HepG2 (cell line): ENCODE results near the gene CCN2. TPM values are rescaled to one million over a fixed set of nuclear protein-coding genes. Genes with fewer than 3 reads are reported as not detected.

Experiments used
- ARNT2 ChIP-seq: sonication (generic); formaldehyde crosslinking; IDR thresholded peaks from 2 replicates; pipeline ENCODE4 v1.8.0; 2022; ENCODE audit warnings: mild to moderate bottlenecking, low read depth, missing genetic modification reagents, moderate library complexity
- BHLHE40 ChIP-seq: IDR thresholded peaks from 2 replicates; pipeline ENCODE4 v1.6.1; 2011; ENCODE audit warnings: low read length, improper control_type of control experiment
- HDAC1 ChIP-seq: sonication (generic); formaldehyde crosslinking; IDR thresholded peaks from 2 replicates; pipeline ENCODE4 v1.5.1; 2020; ENCODE audit warnings: mild to moderate bottlenecking, missing genetic modification reagents
- KDM1A ChIP-seq: IDR thresholded peaks from 2 replicates; pipeline ENCODE4 v1.6.1; 2016; ENCODE audit warnings: missing compliant biosample characterization
- PAX8 ChIP-seq: sonication (generic); formaldehyde crosslinking; IDR thresholded peaks from 2 replicates; pipeline ENCODE4 v1.8.0; 2022; ENCODE audit warnings: mild to moderate bottlenecking, missing genetic modification reagents, borderline replicate concordance
- POLR2G ChIP-seq: fragments of 200-400 bp; formaldehyde crosslinking; IDR thresholded peaks from 2 replicates; pipeline ENCODE4 v1.6.1; 2018; ENCODE audit warnings: mild to moderate bottlenecking, low read depth, low read length, moderate library complexity
- SIX1 ChIP-seq: sonication (generic); formaldehyde crosslinking; IDR thresholded peaks from 2 replicates; pipeline ENCODE4 v1.4.0; 2020; ENCODE audit warnings: missing genetic modification reagents, borderline replicate concordance
- STAG1 ChIP-seq: sonication (generic); formaldehyde crosslinking; IDR thresholded peaks from 2 replicates; pipeline ENCODE4 v1.4.0; 2020; ENCODE audit warnings: missing genetic modification reagents
- ZFP36 ChIP-seq: fragments of 150-350 bp; IDR thresholded peaks from 2 replicates; pipeline ENCODE4 v1.6.1; 2018; ENCODE audit warnings: borderline replicate concordance, low read length, low read depth; ENCODE audit not compliant: partially characterized antibody
- ZMYM3 ChIP-seq: sonication (generic); formaldehyde crosslinking; IDR thresholded peaks from 2 replicates; pipeline ENCODE4 v1.5.1; 2020; ENCODE audit warnings: mild to moderate bottlenecking, missing genetic modification reagents
- ZNF264 ChIP-seq: sonication (generic); formaldehyde crosslinking; IDR thresholded peaks from 2 replicates; pipeline ENCODE4 v1.4.0; 2020; ENCODE audit warnings: missing genetic modification reagents
- ZNF30 ChIP-seq: sonication (generic); formaldehyde crosslinking; IDR thresholded peaks from 2 replicates; pipeline ENCODE4 v1.5.0; 2020; ENCODE audit warnings: mild to moderate bottlenecking, missing genetic modification reagents
- ZNF709 ChIP-seq: sonication (generic); formaldehyde crosslinking; IDR thresholded peaks from 2 replicates; pipeline ENCODE4 v1.5.0; 2020; ENCODE audit warnings: mild to moderate bottlenecking, missing genetic modification reagents
- polyA plus RNA-seq, 8 experiments: library from polyadenylated mRNA; depleted of rRNA in 3 of 8; stranded (reverse) in 7 of 8; unstranded in 1 of 8; fragments of >200 nt; fragmentation: Illumina TruSeq in 4 of 8; extraction: Trizol in 4 of 8; gene quantifications; 2 replicates each; pipeline versions ENCODE4 v1.2.1 to v1.2.3, GENCODE V29; 2011 to 2016; ENCODE audit warnings: low read depth in 4 of 8, missing spikeins in 1 of 8, mixed read lengths in 1 of 8; ENCODE audit not compliant: insufficient read depth in 1 of 8
- total RNA-seq, 5 experiments: library from RNA; depleted of rRNA; stranded (reverse); fragments of >200 nt; fragmentation: Illumina TruSeq; extraction: Trizol; gene quantifications; 2 replicates each; pipeline ENCODE4 v1.2.3, GENCODE V29; 2016; ENCODE audit warnings: low read depth in 1 of 5
- TF ChIP-seq, protein P1 (sequence below): sonication (generic); formaldehyde crosslinking; IDR thresholded peaks from 2 replicates; pipeline ENCODE4 v1.8.1; 2022; ENCODE audit warnings: low read depth, mild to moderate bottlenecking, missing genetic modification reagents
- TF ChIP-seq, protein P2 (sequence below): sonication (generic); formaldehyde crosslinking; IDR thresholded peaks from 2 replicates; pipeline ENCODE4 v1.4.0; 2020; ENCODE audit warnings: missing genetic modification reagents, borderline replicate concordance
- TF ChIP-seq, protein P3 (sequence below): sonication (generic); formaldehyde crosslinking; IDR thresholded peaks from 2 replicates; pipeline ENCODE4 v1.4.0; 2020; ENCODE audit warnings: missing genetic modification reagents
- TF ChIP-seq, protein P4 (sequence below): sonication (generic); formaldehyde crosslinking; IDR thresholded peaks from 2 replicates; pipeline ENCODE4 v1.8.1; 2023; ENCODE audit warnings: mild to moderate bottlenecking, moderate library complexity, missing genetic modification reagents
- TF ChIP-seq, protein P5 (sequence below): sonication (generic); formaldehyde crosslinking; IDR thresholded peaks from 2 replicates; pipeline ENCODE4 v1.4.0; 2020; ENCODE audit warnings: mild to moderate bottlenecking, low read depth, missing genetic modification reagents

Gene CCN2
- total and polyA plus RNA-seq, 2 of the 13 experiments (the other 11 are each of a cell fraction or from before 2014, with no cell fraction given), result 34.7 to 316 TPM

DNA sequence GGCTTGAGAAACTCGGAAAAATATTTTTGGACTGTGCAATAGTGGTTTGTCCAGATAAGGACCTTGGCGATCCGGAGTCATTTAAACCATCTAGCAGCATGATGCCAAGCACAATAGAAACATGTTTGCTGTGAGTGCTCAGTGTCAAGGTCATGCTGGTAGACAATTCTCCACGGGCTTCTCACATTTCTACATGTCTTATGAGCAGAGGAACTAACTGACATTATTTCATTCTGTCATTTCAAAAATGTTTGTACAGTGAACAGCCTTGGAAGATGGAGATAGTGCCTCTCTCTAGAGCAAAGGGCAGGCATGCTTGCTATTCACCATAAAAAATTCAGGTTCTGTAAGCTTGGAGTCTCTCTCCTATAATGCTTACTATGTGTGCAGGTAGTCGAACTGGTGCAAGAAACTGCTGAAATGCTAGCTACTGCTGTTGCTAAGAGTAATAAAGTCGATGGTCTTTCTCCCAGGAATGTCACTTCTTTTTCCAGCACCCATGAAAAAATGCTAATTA, 25.4 kb upstream of the CCN2 start (continued):
- TF ChIP-seq SIX1 (CRISPR knock-in tag), result peak; percentile 97
- no peak; the same call in 1 of the 2 replicates for TF ChIP-seq ZNF709 (CRISPR knock-in tag)
- no peak for TF ChIP-seq POLR2G
- TF ChIP-seq KDM1A, result no peak
- TF ChIP-seq, protein P1, sequence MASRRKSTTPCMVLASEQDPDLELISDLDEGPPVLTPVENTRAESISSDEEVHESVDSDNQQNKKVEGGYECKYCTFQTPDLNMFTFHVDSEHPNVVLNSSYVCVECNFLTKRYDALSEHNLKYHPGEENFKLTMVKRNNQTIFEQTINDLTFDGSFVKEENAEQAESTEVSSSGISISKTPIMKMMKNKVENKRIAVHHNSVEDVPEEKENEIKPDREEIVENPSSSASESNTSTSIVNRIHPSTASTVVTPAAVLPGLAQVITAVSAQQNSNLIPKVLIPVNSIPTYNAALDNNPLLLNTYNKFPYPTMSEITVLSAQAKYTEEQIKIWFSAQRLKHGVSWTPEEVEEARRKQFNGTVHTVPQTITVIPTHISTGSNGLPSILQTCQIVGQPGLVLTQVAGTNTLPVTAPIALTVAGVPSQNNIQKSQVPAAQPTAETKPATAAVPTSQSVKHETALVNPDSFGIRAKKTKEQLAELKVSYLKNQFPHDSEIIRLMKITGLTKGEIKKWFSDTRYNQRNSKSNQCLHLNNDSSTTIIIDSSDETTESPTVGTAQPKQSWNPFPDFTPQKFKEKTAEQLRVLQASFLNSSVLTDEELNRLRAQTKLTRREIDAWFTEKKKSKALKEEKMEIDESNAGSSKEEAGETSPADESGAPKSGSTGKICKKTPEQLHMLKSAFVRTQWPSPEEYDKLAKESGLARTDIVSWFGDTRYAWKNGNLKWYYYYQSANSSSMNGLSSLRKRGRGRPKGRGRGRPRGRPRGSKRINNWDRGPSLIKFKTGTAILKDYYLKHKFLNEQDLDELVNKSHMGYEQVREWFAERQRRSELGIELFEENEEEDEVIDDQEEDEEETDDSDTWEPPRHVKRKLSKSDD (CRISPR knock-in tag), result no peak; the same call in 1 of the 2 replicates
- TF ChIP-seq, protein P2, sequence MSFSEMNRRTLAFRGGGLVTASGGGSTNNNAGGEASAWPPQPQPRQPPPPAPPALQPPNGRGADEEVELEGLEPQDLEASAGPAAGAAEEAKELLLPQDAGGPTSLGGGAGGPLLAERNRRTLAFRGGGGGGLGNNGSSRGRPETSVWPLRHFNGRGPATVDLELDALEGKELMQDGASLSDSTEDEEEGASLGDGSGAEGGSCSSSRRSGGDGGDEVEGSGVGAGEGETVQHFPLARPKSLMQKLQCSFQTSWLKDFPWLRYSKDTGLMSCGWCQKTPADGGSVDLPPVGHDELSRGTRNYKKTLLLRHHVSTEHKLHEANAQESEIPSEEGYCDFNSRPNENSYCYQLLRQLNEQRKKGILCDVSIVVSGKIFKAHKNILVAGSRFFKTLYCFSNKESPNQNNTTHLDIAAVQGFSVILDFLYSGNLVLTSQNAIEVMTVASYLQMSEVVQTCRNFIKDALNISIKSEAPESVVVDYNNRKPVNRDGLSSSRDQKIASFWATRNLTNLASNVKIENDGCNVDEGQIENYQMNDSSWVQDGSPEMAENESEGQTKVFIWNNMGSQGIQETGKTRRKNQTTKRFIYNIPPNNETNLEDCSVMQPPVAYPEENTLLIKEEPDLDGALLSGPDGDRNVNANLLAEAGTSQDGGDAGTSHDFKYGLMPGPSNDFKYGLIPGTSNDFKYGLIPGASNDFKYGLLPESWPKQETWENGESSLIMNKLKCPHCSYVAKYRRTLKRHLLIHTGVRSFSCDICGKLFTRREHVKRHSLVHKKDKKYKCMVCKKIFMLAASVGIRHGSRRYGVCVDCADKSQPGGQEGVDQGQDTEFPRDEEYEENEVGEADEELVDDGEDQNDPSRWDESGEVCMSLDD, result no peak
- 0 out of 2 replicates have a peak, but pooled peaks have one; percentile 4 for TF ChIP-seq STAG1
- no peak for TF ChIP-seq PAX8 (CRISPR knock-in tag)
- no peak for TF ChIP-seq ZMYM3
- no peak for TF ChIP-seq ZFP36
- no peak for TF ChIP-seq ZNF30
- TF ChIP-seq HDAC1 (CRISPR knock-in tag), result peak; percentile 82
- TF ChIP-seq, protein P3, sequence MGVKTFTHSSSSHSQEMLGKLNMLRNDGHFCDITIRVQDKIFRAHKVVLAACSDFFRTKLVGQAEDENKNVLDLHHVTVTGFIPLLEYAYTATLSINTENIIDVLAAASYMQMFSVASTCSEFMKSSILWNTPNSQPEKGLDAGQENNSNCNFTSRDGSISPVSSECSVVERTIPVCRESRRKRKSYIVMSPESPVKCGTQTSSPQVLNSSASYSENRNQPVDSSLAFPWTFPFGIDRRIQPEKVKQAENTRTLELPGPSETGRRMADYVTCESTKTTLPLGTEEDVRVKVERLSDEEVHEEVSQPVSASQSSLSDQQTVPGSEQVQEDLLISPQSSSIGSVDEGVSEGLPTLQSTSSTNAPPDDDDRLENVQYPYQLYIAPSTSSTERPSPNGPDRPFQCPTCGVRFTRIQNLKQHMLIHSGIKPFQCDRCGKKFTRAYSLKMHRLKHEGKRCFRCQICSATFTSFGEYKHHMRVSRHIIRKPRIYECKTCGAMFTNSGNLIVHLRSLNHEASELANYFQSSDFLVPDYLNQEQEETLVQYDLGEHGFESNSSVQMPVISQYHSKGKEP, result peak; percentile 75; the same call in 1 of the 2 replicates
- 0 out of 2 replicates have a peak, but pooled peaks have one; percentile 50 for TF ChIP-seq ARNT2 (CRISPR knock-in tag)
- TF ChIP-seq, protein P4, sequence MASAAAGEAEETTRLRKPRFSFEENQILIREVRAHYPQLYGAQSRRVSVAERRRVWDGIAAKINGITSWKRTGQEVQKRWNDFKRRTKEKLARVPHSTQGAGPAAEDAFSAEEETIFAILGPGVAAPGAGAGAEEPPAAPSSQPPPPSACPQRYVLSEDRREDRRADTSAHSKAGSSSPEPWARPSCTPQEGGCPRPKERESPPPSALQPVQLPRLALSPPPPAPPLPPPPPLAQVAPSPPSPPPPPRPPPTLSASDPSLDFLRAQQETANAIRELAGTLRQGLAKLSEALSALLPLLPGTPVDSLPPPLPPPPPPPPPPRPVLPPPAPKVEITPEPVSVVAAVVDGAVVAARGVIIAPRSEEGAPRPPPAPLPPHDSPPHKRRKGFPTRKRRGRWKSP (CRISPR knock-in tag), result no peak; the same call in 1 of the 2 replicates
- no peak; the same call in 1 of the 2 replicates for TF ChIP-seq BHLHE40
- TF ChIP-seq, protein P5, sequence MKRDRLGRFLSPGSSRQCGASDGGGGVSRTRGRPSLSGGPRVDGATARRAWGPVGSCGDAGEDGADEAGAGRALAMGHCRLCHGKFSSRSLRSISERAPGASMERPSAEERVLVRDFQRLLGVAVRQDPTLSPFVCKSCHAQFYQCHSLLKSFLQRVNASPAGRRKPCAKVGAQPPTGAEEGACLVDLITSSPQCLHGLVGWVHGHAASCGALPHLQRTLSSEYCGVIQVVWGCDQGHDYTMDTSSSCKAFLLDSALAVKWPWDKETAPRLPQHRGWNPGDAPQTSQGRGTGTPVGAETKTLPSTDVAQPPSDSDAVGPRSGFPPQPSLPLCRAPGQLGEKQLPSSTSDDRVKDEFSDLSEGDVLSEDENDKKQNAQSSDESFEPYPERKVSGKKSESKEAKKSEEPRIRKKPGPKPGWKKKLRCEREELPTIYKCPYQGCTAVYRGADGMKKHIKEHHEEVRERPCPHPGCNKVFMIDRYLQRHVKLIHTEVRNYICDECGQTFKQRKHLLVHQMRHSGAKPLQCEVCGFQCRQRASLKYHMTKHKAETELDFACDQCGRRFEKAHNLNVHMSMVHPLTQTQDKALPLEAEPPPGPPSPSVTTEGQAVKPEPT (CRISPR knock-in tag), result no peak
- TF ChIP-seq ZNF264, result peak; percentile 67; the same call in 1 of the 2 replicates
